ENCODE data around the gene DGKH. TPM values are rescaled to one million over a fixed set of nuclear protein-coding genes. Genes with fewer than 3 reads are reported as not detected.
"Not testable (repeated sequence)": the region's sequence is repeated elsewhere in the genome, so short reads cannot be mapped to it uniquely, and the experiment has no call there.

The DGKH gene
- total RNA-seq, 1 experiment from 2014 or later: 8.6 TPM

GRCh38 chr13:42049454-42049813 is 986 bp downstream of the DGKH start:
- DNase-seq: no peak
- Histone ChIP-seq H3K9me3 (replicated peaks) (no peaks in the 10 kb centered on the region), H3K4me3 (peak overlapping the region; percentile 84), H3K27ac (peak overlapping the region; percentile 49), H3K27me3 (no peaks in the 10 kb centered on the region), H3K4me1 (no peaks in the 10 kb centered on the region), H3K36me3 (no peaks in the 10 kb centered on the region)

- Histone ChIP-seq H3K4me3 (no peak overlapping the region), H3K27ac (no peak overlapping the region), H3K27me3 (no peaks in the 10 kb centered on the region), H3K4me1 (no peaks in the 10 kb centered on the region), H3K9me3 (replicated peaks) (no peaks in the 10 kb centered on the region), H3K36me3 (no peaks in the 10 kb centered on the region)
- DNase-seq: no peak
Measured at GRCh38 chr13:42054798-42055499, 6.5 kb downstream of the DGKH start.

- no peaks in the 10 kb centered on the region for H3K4me1 ChIP-seq
- H3K27ac ChIP-seq: no peak overlapping the region
- H3K36me3 ChIP-seq: no peaks in the 10 kb centered on the region
- H3K4me3 ChIP-seq: no peak overlapping the region
- DNase-seq: no peak
- no peaks in the 10 kb centered on the region for H3K9me3 ChIP-seq (replicated peaks)
- no peaks in the 10 kb centered on the region for H3K27me3 ChIP-seq
Measured at GRCh38 chr13:42055500-42056085, 7.1 kb downstream of the DGKH start.

- no peaks in the 10 kb centered on the region for H3K27me3 ChIP-seq
- DNase-seq: no peak
- no peaks in the 10 kb centered on the region for H3K4me1 ChIP-seq
- no peaks in the 10 kb centered on the region for H3K9me3 ChIP-seq (replicated peaks)
- H3K27ac ChIP-seq: no peak overlapping the region
- no peak overlapping the region for H3K4me3 ChIP-seq
- no peaks in the 10 kb centered on the region for H3K36me3 ChIP-seq
Measured at GRCh38 chr13:42056146-42056545, 7.7 kb downstream of the DGKH start.

GRCh38 chr13:42056583-42056982 is 8.1 kb downstream of the DGKH start:
- Histone ChIP-seq H3K36me3 (no peaks in the 10 kb centered on the region), H3K27me3 (no peaks in the 10 kb centered on the region), H3K4me1 (no peaks in the 10 kb centered on the region), H3K9me3 (replicated peaks) (no peaks in the 10 kb centered on the region), H3K4me3 (no peak overlapping the region), H3K27ac (no peak overlapping the region)
- no peak for DNase-seq

- Histone ChIP-seq H3K36me3 (no peaks in the 10 kb centered on the region), H3K27ac (no peak overlapping the region), H3K4me3 (no peak overlapping the region), H3K9me3 (replicated peaks) (no peaks in the 10 kb centered on the region), H3K4me1 (no peaks in the 10 kb centered on the region; the same call in none of the 2 replicates), H3K27me3 (no peaks in the 10 kb centered on the region)
- DNase-seq: no peak
Measured at GRCh38 chr13:42057918-42058530, 9.6 kb downstream of the DGKH start.

- H3K4me1 ChIP-seq: peaks cover 8% of the 10 kb centered on the region
- H3K9me3 ChIP-seq (replicated peaks): no peaks in the 10 kb centered on the region
- H3K27me3 ChIP-seq: no peaks in the 10 kb centered on the region
- no peak overlapping the region for H3K27ac ChIP-seq
- no peaks in the 10 kb centered on the region for H3K36me3 ChIP-seq
- no peak for DNase-seq
- H3K4me3 ChIP-seq: no peak overlapping the region
Measured at GRCh38 chr13:42061943-42062342, 13.5 kb downstream of the DGKH start.

- 0 out of 2 replicates have a peak, but pooled peaks cover 2% of the 10 kb centered on the region for H3K36me3 ChIP-seq
- no peaks in the 10 kb centered on the region for H3K27me3 ChIP-seq
- no peak overlapping the region for H3K27ac ChIP-seq
- no peak overlapping the region for H3K4me3 ChIP-seq
- peak in 1 of 2 experiments; percentile 8 for DNase-seq
- H3K9me3 ChIP-seq (replicated peaks): no peaks in the 10 kb centered on the region
- H3K4me1 ChIP-seq: peaks cover 8% of the 10 kb centered on the region
Measured at GRCh38 chr13:42063105-42063504, 14.7 kb downstream of the DGKH start.

- peaks cover 8% of the 10 kb centered on the region for H3K4me1 ChIP-seq
- 0 out of 2 replicates have a peak, but pooled peaks cover 2% of the 10 kb centered on the region for H3K36me3 ChIP-seq
- no peaks in the 10 kb centered on the region for H3K9me3 ChIP-seq (replicated peaks)
- peak; percentile 61 to 74 for DNase-seq
- no peak overlapping the region for H3K4me3 ChIP-seq
- no peaks in the 10 kb centered on the region for H3K27me3 ChIP-seq
- H3K27ac ChIP-seq: no peak overlapping the region
Measured at GRCh38 chr13:42064259-42064658, 15.8 kb downstream of the DGKH start.

GRCh38 chr13:42064966-42065365 is 16.5 kb downstream of the DGKH start:
- Histone ChIP-seq H3K27me3 (no peaks in the 10 kb centered on the region), H3K36me3 (0 out of 2 replicates have a peak, but pooled peaks cover 2% of the 10 kb centered on the region), H3K4me3 (no peak overlapping the region), H3K27ac (no peak overlapping the region), H3K4me1 (peaks cover 8% of the 10 kb centered on the region), H3K9me3 (replicated peaks) (no peaks in the 10 kb centered on the region)
- DNase-seq: no peak

GRCh38 chr13:42065414-42065813 is 17.0 kb downstream of the DGKH start:
- H3K9me3 ChIP-seq (replicated peaks): no peaks in the 10 kb centered on the region
- 0 out of 2 replicates have a peak, but pooled peaks cover 2% of the 10 kb centered on the region for H3K36me3 ChIP-seq
- H3K27me3 ChIP-seq: no peaks in the 10 kb centered on the region
- H3K27ac ChIP-seq: no peak overlapping the region
- H3K4me1 ChIP-seq: peaks cover 8% of the 10 kb centered on the region
- no peak for DNase-seq
- no peak overlapping the region for H3K4me3 ChIP-seq

GRCh38 chr13:42066542-42066941 is 18.1 kb downstream of the DGKH start:
- no peaks in the 10 kb centered on the region for H3K9me3 ChIP-seq (replicated peaks)
- H3K4me1 ChIP-seq: peaks cover 8% of the 10 kb centered on the region
- 0 out of 2 replicates have a peak, but pooled peaks cover 2% of the 10 kb centered on the region for H3K36me3 ChIP-seq
- no peak overlapping the region for H3K27ac ChIP-seq
- DNase-seq: no peak
- no peaks in the 10 kb centered on the region for H3K27me3 ChIP-seq
- no peak overlapping the region for H3K4me3 ChIP-seq

GRCh38 chr13:42068886-42069285 is 20.4 kb downstream of the DGKH start:
- H3K9me3 ChIP-seq (replicated peaks): no peaks in the 10 kb centered on the region
- H3K4me1 ChIP-seq: peaks cover 3% of the 10 kb centered on the region; the same call in 1 of the 2 replicates

GRCh38 chr13:42070599-42070998 is 22.2 kb downstream of the DGKH start:
- H3K4me1 ChIP-seq; H3K36me3 ChIP-seq; H3K9me3 ChIP-seq (replicated peaks); DNase-seq; H3K27ac ChIP-seq; H3K27me3 ChIP-seq; H3K4me3 ChIP-seq: not testable (repeated sequence)

More at GRCh38 chr13:42068886-42069285, 20.4 kb downstream of the DGKH start:
- DNase-seq: no peak
- Histone ChIP-seq H3K27ac (no peak overlapping the region), H3K36me3 (0 out of 2 replicates have a peak, but pooled peaks cover 2% of the 10 kb centered on the region), H3K27me3 (no peaks in the 10 kb centered on the region), H3K4me3 (no peak overlapping the region)

GRCh38 chr13:42071179-42071578 is 22.7 kb downstream of the DGKH start:
- H3K4me3 ChIP-seq; H3K36me3 ChIP-seq; H3K27me3 ChIP-seq; H3K27ac ChIP-seq; H3K9me3 ChIP-seq (replicated peaks); DNase-seq; H3K4me1 ChIP-seq: not testable (repeated sequence)
